Stomach (tissue), 4 donors: ENCODE results near the gene USP46.

Experiments used
- EP300 ChIP-seq: sonication (generic); formaldehyde crosslinking; IDR thresholded peaks from one replicate; pipeline ENCODE4 v1.6.1; 2017; ENCODE audit warnings: antibody characterized with exemption
- TF ChIP-seq, protein P1 (sequence below), 7 experiments: fragments of 450-650 bp in 4 of 7; fragments of 200-600 bp in 3 of 7; sonication (generic) in 3 of 7; IDR thresholded peaks; one replicate each; pipeline ENCODE4 v1.5.1; 2016 to 2019; ENCODE audit warnings: antibody characterized with exemption in 7 of 7, control low read depth in 2 of 7, mild to moderate bottlenecking in 1 of 7

GRCh38 chr4:52575406-52575805, 83.7 kb downstream of the USP46 start:
- TF ChIP-seq EP300: no peak
- TF ChIP-seq, protein P1, sequence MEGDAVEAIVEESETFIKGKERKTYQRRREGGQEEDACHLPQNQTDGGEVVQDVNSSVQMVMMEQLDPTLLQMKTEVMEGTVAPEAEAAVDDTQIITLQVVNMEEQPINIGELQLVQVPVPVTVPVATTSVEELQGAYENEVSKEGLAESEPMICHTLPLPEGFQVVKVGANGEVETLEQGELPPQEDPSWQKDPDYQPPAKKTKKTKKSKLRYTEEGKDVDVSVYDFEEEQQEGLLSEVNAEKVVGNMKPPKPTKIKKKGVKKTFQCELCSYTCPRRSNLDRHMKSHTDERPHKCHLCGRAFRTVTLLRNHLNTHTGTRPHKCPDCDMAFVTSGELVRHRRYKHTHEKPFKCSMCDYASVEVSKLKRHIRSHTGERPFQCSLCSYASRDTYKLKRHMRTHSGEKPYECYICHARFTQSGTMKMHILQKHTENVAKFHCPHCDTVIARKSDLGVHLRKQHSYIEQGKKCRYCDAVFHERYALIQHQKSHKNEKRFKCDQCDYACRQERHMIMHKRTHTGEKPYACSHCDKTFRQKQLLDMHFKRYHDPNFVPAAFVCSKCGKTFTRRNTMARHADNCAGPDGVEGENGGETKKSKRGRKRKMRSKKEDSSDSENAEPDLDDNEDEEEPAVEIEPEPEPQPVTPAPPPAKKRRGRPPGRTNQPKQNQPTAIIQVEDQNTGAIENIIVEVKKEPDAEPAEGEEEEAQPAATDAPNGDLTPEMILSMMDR (IDR thresholded peaks at IDR 0.05): no peak
